Measurements from ENCODE around the gene SNUPN.
A peak's percentile ranks its signal among the peaks of the same experiment; 100 is the strongest.

The SNUPN gene

DNA sequence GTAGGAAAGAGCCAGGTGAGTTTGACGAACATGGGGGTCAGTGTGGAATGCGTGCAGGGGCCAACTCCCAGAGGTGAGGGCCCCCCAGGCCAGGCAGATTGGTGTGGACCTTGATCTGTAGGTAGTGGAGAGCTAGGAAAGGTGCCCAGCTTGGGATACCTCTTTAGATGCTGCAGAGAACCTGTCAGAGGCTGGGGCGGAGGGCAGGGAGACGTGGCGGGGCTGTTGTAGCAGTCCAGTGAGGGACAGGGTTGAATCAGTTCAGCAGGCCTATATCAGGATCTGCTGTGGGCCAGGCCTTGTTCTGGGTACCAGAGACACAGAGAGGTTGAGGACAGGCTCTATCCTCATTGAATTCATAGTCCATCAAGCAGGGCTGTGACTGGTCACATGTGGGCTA lies 30.8 kb upstream of the SNUPN start:
- CTCF ChIA-PET, result interaction anchor here (0.8 to 1.6 kb wide), 2 partner anchors 9 to 29 kb away, joined by 3 read pairs; partner anchors contain the start of gene SNX33
- POLR2A ChIA-PET, result no interaction called here
- TF ChIP-seq, protein P1, sequence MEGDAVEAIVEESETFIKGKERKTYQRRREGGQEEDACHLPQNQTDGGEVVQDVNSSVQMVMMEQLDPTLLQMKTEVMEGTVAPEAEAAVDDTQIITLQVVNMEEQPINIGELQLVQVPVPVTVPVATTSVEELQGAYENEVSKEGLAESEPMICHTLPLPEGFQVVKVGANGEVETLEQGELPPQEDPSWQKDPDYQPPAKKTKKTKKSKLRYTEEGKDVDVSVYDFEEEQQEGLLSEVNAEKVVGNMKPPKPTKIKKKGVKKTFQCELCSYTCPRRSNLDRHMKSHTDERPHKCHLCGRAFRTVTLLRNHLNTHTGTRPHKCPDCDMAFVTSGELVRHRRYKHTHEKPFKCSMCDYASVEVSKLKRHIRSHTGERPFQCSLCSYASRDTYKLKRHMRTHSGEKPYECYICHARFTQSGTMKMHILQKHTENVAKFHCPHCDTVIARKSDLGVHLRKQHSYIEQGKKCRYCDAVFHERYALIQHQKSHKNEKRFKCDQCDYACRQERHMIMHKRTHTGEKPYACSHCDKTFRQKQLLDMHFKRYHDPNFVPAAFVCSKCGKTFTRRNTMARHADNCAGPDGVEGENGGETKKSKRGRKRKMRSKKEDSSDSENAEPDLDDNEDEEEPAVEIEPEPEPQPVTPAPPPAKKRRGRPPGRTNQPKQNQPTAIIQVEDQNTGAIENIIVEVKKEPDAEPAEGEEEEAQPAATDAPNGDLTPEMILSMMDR (IDR thresholded peaks at IDR 0.05; ENCODE audit: insufficient read depth, low read length, missing control alignments), result no peak
- no peak for DNase-seq (ENCODE audit: low read depth, low spot score)
- no peak overlapping the region for H3K4me3 ChIP-seq (ENCODE audit: low read depth, low read length)

DNA sequence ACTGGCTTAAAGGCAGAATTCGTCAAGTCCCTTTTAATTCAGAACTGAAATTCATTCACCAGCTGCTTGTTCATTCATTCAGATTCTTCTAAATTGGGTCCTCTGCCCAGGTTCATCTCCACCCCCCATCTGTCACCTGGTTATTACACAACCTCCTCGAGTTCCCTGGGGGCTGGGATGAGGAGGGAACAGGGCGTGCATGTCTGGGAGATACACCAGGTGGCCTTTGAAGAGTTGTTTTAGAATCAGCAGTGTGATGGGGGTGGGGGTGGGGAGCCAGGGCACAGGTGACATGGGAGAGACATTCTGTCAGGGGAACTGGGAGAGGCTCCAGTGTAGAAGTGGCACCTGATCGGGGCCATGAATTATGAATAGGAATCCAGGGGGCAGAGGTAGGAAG lies 30.4 kb upstream of the SNUPN start:
- DNase-seq (ENCODE audit: low read depth, low spot score), result no peak
- POLR2A ChIA-PET, result no interaction called here
- TF ChIP-seq, protein P1 (IDR thresholded peaks at IDR 0.05; ENCODE audit: insufficient read depth, low read length, missing control alignments), result no peak
- no peak overlapping the region for H3K4me3 ChIP-seq (ENCODE audit: low read depth, low read length)
- CTCF ChIA-PET, result interaction anchor here (1.0 kb wide), 1 partner anchor 146 kb away, joined by 3 read pairs; no protein-coding TSS in a partner anchor

DNA sequence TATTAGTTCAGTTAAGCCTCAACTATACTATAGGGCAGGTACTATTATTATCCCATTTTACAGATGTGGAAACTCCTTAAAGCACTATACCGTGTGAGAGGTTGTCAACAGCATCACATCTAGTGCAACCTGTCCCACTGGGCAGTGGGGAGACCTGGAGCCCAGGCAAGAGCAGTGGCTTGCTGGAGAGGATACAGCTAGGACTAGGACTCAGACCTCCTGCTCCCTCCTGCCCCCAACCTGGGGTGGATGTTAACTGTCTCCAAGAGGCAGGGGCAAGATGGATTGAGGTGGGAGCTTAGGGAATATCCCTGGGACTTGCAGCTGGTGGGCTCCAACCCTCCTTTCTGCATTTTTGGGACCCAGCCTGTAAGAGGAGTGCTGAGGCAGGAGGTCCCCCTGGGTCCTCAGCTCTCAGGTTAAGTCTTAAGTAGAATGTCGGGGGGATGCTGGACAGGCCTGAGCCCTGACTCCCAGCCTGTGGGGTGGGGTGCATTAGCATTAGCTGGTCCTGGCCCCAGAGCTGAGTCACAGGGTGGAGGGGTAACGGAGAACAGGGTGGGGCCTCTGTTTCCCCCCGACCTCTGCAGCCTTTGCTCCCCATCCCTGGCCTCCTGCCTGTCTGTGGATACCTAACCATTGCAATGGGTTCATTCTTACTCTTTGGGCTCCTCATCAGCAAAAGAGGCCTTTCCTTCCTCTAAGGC lies 28.8 kb upstream of the SNUPN start:
- no peak for DNase-seq (ENCODE audit: low read depth, low spot score)
- POLR2A ChIA-PET, result interaction anchor here (1.4 kb wide), 1 partner anchor 15 kb away, joined by 3 read pairs; the partner anchor contains the start of gene IMP3
- no peak overlapping the region for H3K4me3 ChIP-seq (ENCODE audit: low read depth, low read length)
- CTCF ChIA-PET, result interaction anchor here (0.6 to 1.5 kb wide), 3 partner anchors 15 to 631 kb away, joined by 3 to 8 read pairs (median 4); partner anchors contain the start of gene IMP3
- TF ChIP-seq, protein P1 (IDR thresholded peaks at IDR 0.05; ENCODE audit: insufficient read depth, low read length, missing control alignments), result no peak

DNA sequence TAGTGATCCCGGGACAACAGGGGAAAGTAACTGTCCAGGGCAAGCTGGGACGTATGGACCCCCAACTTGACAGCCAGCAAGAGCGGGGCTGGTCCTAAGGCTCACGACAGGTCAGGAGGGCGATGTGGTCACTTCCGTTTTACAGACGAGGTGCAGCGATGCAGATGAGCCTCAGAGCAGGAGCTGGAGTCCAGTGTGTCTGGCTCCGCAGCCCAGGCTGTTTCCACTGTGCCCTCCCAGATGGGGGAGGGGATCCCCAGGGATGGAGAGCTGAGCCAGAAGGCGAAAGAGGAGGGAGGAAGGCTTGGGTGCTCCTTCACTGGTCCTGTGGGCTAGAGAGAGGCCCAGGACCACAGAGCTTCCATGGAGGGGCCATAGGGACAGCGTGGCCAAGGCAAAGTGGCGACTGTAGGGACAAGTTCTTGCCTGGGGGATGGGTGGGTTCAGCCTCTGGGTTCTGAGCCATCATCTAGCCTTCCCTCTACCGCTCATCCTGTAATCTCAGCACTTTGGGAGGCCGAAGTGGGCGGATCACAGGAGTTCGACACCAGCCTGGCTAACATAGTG lies 27.9 kb upstream of the SNUPN start:
- no peak for DNase-seq (ENCODE audit: low read depth, low spot score)
- TF ChIP-seq, protein P1 (IDR thresholded peaks at IDR 0.05; ENCODE audit: insufficient read depth, low read length, missing control alignments), result no peak
- CTCF ChIA-PET, result interaction anchor here (0.6 to 1.5 kb wide), 3 partner anchors 14 to 632 kb away, joined by 3 to 8 read pairs (median 4); partner anchors contain the start of gene IMP3
- POLR2A ChIA-PET, result no interaction called here
- peak overlapping the region; percentile 18; the same call in 1 of the 2 replicates for H3K4me3 ChIP-seq (ENCODE audit: low read depth, low read length)

DNA sequence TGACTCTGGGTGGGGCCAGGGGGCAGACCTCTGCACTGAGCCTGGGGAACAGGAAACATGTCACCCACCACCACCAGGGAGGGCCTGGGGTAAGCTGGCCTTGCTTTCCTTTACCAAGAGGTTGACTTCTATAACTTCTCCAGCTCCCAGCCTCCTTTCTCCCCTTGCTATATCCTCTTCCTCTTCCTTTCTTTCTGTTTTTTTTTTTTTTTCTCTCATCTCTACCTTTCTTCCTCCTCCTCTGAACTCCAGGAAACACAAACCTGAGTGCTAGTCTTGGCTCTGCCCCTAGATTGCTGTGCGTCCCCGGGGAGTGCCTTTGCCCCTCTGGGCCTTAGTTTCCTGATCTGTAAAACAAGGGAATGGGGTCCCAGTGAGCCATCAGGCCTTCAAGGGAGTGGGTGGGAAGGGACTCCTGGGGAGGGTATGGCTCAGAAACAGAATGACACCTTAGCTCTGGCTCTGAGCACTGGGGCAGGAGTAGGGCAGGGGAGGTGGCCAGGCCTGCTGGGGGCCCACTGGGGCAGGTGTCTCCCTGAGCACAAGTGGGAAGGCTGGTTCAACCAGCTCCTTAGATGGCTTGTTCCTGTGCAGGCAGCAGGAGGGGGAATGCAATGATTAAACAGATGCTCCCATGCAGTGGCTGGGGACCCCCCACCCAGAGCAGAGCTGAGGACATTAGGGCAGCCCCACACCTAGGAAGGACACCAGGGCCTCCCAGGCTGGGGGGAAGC lies 26.5 kb upstream of the SNUPN start:
- ChIA-PET POLR2A (interaction anchor here (1.7 to 6.9 kb wide), 2 partner anchors 9 to 20 kb away, joined by 4 to 64 read pairs; no protein-coding TSS in a partner anchor), CTCF (interaction anchor here (0.6 to 1.2 kb wide), 3 partner anchors 10 to 149 kb away, joined by 3 to 4 read pairs (median 3); no protein-coding TSS in a partner anchor)
- TF ChIP-seq, protein P1 (IDR thresholded peaks at IDR 0.05; ENCODE audit: insufficient read depth, low read length, missing control alignments), result no peak
- DNase-seq (ENCODE audit: low read depth, low spot score), result no peak
- peak overlapping the region; percentile 87 for H3K4me3 ChIP-seq (ENCODE audit: low read depth, low read length)
